Astrocyte of the cerebellum (primary cell): ENCODE results near the gene MPP4.

Experiments
- DNase-seq: peaks from one replicate; pipeline ENCODE4 v3.0.0-alpha.2; 2011; ENCODE audit warnings: low read depth
- H3K4me3 ChIP-seq: 2 replicates; pipeline ENCODE4 v1.5.1; 2011; ENCODE audit warnings: mild to moderate bottlenecking, low read depth, low read length, moderate library complexity
- CTCF ChIP-seq: IDR thresholded peaks from 2 replicates; pipeline ENCODE4 v1.5.1; 2012; ENCODE audit warnings: low read length, low read depth, moderate library complexity, mild to moderate bottlenecking; ENCODE audit errors: missing control alignments
- in situ Hi-C: cut with HindIII; loops from 2 replicates; pipeline ENCODE4 v1.10.0; 2017; ENCODE audit warnings: low sequenced_read_pairs

The MPP4 gene

GRCh38 chr2:201597397-201597796 is 101.0 kb downstream of the MPP4 start:
- in situ Hi-C loops: no loop called here
- H3K4me3 ChIP-seq: no peak overlapping the region
- DNase-seq: no peak
- no peak for TF ChIP-seq CTCF
